Left lobe of liver (tissue), 2 donors: Measurements from ENCODE around the gene IL1RAPL1. TPM values are rescaled to one million over a fixed set of nuclear protein-coding genes. Genes with fewer than 3 reads are reported as not detected.

ENCODE experiments used
- ATAC-seq: fragments of 200-7000 bp; cut with Tn5 transposase; one replicate; pipeline ENCODE4 v1.9.1; 2020; ENCODE audit warnings: mild to moderate bottlenecking, moderate library complexity
- DNase-seq: peaks from one replicate; pipeline ENCODE4 v3.0.0-alpha.2; 2020; ENCODE audit warnings: low spot score
- total RNA-seq: library from RNA; stranded (reverse); gene quantifications from one replicate; pipeline ENCODE4 v1.2.1, GENCODE V29; 2021
- donor health status: DM: no; HTN: no; CAD: no; lungs with moderate emphysema.
- donor health status: DM: no; HTN: yes; CAD: no.

IL1RAPL1 gene
- total RNA-seq, 1 donor from 2014 or later: not detected

DNA sequence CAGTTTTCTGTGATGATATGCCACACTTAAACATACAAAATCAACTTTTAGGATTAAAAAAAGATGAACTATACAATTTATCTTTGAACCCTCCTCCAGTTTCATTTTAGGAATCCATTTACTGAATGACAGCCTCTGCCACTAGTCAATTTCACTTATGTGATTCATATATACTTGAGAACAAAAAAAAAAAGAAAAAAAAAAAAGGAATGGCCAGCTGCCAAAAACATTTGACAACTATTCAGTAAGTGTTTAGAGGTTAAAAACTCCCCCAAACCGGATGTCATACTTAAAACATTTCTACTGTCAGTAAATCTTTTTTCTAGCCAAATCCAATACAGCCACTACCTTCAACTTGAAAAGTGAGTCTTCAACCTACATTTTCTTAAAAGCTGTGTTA lies 1361.4 kb downstream of the IL1RAPL1 start:
- DNase-seq: no peak
- no peak for ATAC-seq

DNA sequence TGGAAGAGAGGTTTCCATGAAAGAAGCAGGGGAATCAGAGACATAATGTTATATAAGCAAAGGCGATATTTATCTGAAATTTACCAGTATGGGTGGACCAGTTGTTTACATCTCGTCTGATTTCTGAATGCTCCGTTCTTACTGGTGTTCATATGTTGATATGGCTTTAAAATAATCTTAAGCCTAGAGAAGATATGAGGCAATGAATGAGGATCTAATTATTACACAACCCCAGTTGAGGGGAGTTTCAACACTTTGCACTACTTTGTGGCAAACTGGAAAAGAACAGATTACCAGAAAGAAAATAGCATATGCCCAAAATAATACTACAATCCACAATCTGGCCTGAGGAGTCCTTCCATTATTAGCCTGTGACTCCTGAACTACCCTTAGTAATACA lies 1364.8 kb downstream of the IL1RAPL1 start:
- DNase-seq: no peak
- ATAC-seq: no peak

DNA sequence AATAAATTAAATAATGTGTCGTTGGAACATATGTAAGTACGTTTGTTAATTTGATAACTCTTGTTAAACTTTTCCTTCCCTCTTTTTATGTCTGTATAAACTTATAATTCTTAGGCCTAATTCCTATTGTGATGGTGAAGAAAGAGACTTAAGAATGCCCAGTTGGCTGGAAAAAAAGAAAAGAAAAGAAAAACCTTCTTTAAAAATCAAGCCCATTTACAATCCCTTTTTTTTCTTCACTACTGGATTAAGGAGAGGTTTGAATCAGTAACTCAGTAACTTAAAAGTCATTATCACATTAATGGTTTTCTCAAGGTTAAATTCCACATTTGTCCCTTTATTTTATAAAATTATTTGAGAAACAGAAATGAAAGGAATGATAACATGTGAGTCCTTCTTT lies 1374.8 kb downstream of the IL1RAPL1 start:
- DNase-seq (no peak), ATAC-seq (no peak)

DNA sequence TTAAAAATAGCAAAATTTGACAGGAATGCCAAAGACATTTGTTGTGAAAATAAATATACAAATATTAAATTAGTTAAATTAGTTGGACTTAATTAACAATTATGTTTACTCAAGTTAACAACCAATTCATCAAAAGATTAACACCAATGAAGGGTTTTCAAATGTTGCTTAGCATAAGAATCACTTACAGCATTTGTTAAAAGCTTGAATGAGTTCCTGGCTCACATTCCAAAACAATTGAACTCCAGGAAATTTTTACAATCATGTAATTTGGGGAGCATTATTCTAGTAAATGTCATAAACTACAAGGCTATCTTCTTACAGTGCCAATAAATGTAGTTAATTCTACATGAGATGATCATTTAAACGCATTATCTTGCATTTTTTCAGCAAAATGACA lies 1378.4 kb downstream of the IL1RAPL1 start:
- ATAC-seq (no peak), DNase-seq (no peak)

DNA sequence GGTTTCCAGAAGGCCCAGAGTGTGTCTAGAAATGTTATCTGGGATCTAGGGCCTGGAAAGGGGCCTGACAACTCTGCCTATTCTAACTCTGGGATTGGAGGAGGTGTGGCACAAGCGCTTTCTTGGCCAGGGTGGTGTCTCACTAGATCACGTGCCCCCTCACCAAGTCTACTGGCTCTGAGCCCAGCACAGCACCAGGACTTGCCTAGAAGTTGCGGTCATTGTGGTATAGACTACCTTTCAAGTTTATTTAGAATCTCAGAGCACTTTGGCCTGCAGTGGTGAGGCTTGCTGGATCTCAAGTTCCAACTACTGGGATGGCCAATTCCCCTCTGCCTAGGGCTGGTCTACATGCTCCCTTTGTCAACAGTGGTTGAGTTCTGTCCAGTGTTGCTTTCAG lies 1404.8 kb downstream of the IL1RAPL1 start:
- ATAC-seq: no peak
- no peak for DNase-seq

DNA sequence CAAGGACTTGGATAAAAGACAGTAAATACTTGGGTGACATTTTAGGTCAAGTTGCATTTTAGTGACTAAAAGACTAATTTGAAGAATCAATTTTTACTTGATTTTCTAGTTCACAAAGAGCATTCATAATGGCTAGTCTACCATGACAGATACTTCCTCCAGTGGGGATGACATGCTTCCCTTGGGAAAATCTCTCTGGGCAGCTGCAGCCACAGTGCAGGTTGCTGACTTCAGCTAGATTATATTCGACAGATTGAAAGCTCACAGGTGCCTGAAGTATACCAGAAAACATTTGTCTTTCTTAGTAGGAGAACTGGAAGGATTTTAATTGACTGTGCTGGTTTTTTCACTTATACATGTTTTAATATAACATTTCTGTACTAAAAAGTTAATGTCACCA lies 1418.6 kb downstream of the IL1RAPL1 start:
- DNase-seq (no peak), ATAC-seq (no peak)
